Measurements from ENCODE around the gene PGA3.
"Not testable (repeated sequence)": the region's sequence is repeated elsewhere in the genome, so short reads cannot be mapped to it uniquely, and the experiment has no call there.

PGA3 gene

DNA sequence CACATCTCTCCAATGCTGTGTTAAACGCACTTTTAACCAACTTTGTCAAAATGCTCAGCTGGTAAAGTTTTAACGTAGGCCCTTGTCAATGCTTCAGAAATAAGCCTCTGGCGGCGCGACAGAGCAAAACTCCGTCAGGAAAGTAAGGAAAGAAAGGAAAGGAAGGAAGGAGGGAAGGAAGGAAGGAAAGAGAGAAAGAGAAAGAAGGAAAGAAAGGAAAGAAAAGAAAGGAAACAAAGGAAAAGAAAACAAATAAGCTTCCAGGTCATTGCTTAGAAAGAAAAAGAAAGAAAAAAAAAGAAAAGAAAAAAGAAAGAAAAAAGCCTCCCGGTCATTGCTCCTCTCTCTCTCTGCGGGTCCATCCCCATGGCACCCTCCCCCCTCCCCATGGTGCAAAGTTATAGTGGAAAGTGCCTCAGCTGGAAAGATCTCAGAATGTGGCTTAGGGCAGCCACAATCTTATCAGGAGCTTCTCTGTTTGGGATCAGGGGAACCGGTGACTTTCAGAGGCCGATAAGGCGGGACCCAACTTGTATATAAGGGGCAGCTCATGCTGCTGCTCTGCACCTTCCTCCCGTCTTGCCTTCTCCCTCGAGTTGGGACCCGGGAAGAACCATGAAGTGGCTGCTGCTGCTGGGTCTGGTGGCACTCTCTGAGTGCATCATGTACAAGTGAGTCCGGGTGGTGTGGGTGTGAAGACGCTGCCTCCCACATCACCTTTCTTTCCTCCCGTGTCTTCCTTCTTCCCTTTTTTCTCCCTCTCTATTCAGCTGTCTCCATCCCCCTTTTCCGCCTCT, at the start of gene PGA3:
Gene PGA3 (plus strand): TSS at position 566 of the 797 bp plus-strand sequence. CDS start 50 bp downstream, at position 616.
- not testable (repeated sequence) for H3K36me3 ChIP-seq (ENCODE audit: control insufficient read depth, insufficient read depth, low read length); H3K4me3 ChIP-seq (replicated peaks; ENCODE audit: low read depth, low read length); DNase-seq (ENCODE audit: extremely low read depth, insufficient read length); H3K27me3 ChIP-seq (replicated peaks; ENCODE audit: control insufficient read depth, insufficient read depth, low read length)

- H3K4me3 ChIP-seq (replicated peaks; ENCODE audit: low read depth, low read length), result no peak overlapping the region
- no peaks in the 10 kb centered on the region for H3K27me3 ChIP-seq (replicated peaks; ENCODE audit: control insufficient read depth, insufficient read depth, low read length)
- no peak for TF ChIP-seq CTCF (IDR thresholded peaks at IDR 0.05; ENCODE audit: insufficient read depth, low read length, poor library complexity, severe bottlenecking)
- H3K36me3 ChIP-seq (ENCODE audit: control insufficient read depth, insufficient read depth, low read length), result peaks cover 2% of the 10 kb centered on the region; the same call in 1 of the 2 replicates
- DNase-seq (ENCODE audit: extremely low read depth, insufficient read length), result no peak
Observed at GRCh38 chr11:61153593-61154095, 49.7 kb upstream of the PGA3 start.

DNA sequence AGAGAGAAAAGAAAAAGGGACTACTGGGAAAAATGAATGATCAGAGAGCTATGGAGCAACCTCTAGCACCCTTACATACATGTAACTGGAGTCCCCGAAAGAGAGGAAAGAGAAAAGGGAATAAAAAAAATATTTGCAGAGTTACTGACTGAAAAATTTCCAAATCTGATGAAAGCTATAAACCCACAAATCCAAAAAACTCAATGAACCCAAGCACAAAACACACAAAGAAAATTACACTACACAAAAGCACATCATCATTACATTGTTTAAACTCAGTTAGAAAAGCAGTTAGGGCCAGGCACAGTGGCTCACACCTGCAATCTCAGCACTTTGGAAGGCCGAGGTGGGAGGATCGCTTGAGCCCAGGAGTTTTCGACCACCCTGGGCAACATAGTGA, 48.8 kb upstream of the PGA3 start:
- Histone ChIP-seq H3K27me3 (replicated peaks; ENCODE audit: control insufficient read depth, insufficient read depth, low read length) (no peaks in the 10 kb centered on the region), H3K36me3 (ENCODE audit: control insufficient read depth, insufficient read depth, low read length) (peaks cover 2% of the 10 kb centered on the region; the same call in 1 of the 2 replicates), H3K4me3 (replicated peaks; ENCODE audit: low read depth, low read length) (no peak overlapping the region)
- no peak for DNase-seq (ENCODE audit: extremely low read depth, insufficient read length)
- TF ChIP-seq CTCF (IDR thresholded peaks at IDR 0.05; ENCODE audit: insufficient read depth, low read length, poor library complexity, severe bottlenecking), result no peak

DNA sequence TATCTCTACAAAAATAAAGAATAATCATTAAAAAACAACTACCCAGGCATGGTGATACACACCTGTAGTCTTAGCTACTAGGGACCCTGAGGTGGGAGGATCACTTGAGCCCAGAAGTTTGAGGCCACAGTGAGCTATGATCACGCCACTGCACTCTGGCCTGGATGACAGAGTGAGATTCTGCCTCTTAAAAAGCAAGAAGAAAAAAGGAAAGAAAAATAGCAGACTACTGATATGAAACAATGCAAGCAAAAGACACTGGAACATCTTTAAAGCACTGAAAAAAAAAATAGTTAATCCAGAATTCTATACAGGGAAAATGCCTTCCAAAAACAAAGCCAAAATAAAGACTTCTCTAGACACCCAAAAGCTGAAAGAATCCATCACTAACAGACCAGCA, 48.0 kb upstream of the PGA3 start:
- no peak overlapping the region for H3K4me3 ChIP-seq (replicated peaks; ENCODE audit: low read depth, low read length)
- TF ChIP-seq CTCF (IDR thresholded peaks at IDR 0.05; ENCODE audit: insufficient read depth, low read length, poor library complexity, severe bottlenecking), result no peak
- H3K36me3 ChIP-seq (ENCODE audit: control insufficient read depth, insufficient read depth, low read length), result peaks cover 2% of the 10 kb centered on the region; the same call in 1 of the 2 replicates
- DNase-seq (ENCODE audit: extremely low read depth, insufficient read length), result no peak
- H3K27me3 ChIP-seq (replicated peaks; ENCODE audit: control insufficient read depth, insufficient read depth, low read length), result no peaks in the 10 kb centered on the region

GRCh38 chr11:61155741-61156140, 47.6 kb upstream of the PGA3 start:
- TF ChIP-seq CTCF (IDR thresholded peaks at IDR 0.05; ENCODE audit: insufficient read depth, low read length, poor library complexity, severe bottlenecking), result no peak
- H3K4me3 ChIP-seq (replicated peaks; ENCODE audit: low read depth, low read length), result no peak overlapping the region
- peaks cover under 1% of the 10 kb centered on the region; the same call in 1 of the 2 replicates for H3K36me3 ChIP-seq (ENCODE audit: control insufficient read depth, insufficient read depth, low read length)
- no peak for DNase-seq (ENCODE audit: extremely low read depth, insufficient read length)
- H3K27me3 ChIP-seq (replicated peaks; ENCODE audit: control insufficient read depth, insufficient read depth, low read length), result no peaks in the 10 kb centered on the region

GRCh38 chr11:61157743-61158142, 45.6 kb upstream of the PGA3 start:
- H3K4me3 ChIP-seq (replicated peaks; ENCODE audit: low read depth, low read length), result no peak overlapping the region
- H3K36me3 ChIP-seq (ENCODE audit: control insufficient read depth, insufficient read depth, low read length), result no peaks in the 10 kb centered on the region
- peak; percentile 3 for TF ChIP-seq CTCF (IDR thresholded peaks at IDR 0.05; ENCODE audit: insufficient read depth, low read length, poor library complexity, severe bottlenecking)
- no peaks in the 10 kb centered on the region for H3K27me3 ChIP-seq (replicated peaks; ENCODE audit: control insufficient read depth, insufficient read depth, low read length)
- DNase-seq (ENCODE audit: extremely low read depth, insufficient read length), result no peak

Measured in GM06990 (cell line).